Esophagus squamous epithelium (tissue), 5 donors: ENCODE results near the gene IQUB. TPM values are rescaled to one million over a fixed set of nuclear protein-coding genes. Genes with fewer than 3 reads are reported as not detected.

Experiments used
- DNase-seq: peaks from one replicate; lab custom pipeline; 2025; lab: John Stamatoyannopoulos, UW
- H3K27ac ChIP-seq, 4 donors: fragments of 200-600 bp; sonication (generic); one replicate each; pipeline ENCODE4 v1.5.1; 2016 to 2019; ENCODE audit warnings: mild to moderate bottlenecking in 1 of 4
- H3K27me3 ChIP-seq, 4 donors: fragments of 200-600 bp; sonication (generic); 1 replicate in 3 of 4; 2 replicates in 1 of 4; pipeline versions ENCODE4 v1.5.1 to v1.6.0; 2017 to 2021; ENCODE audit warnings: antibody characterized with exemption in 1 of 4
- H3K36me3 ChIP-seq, 3 donors: fragments of 200-600 bp; sonication (generic); one replicate each; pipeline ENCODE4 v1.5.1; 2016 to 2019
- H3K4me1 ChIP-seq, 3 donors: fragments of 200-600 bp; sonication (generic); one replicate each; pipeline ENCODE4 v1.5.1; 2017 to 2019
- H3K4me3 ChIP-seq, 4 donors: fragments of 200-600 bp; sonication (generic); 1 replicate in 3 of 4; 2 replicates in 1 of 4; pipeline ENCODE4 v1.5.1; 2016 to 2019; ENCODE audit warnings: mild to moderate bottlenecking in 2 of 4, moderate library complexity in 1 of 4
- H3K9me3 ChIP-seq, 3 donors: fragments of 200-600 bp; sonication (generic); one replicate each; pipeline ENCODE4 v1.5.1; 2016 to 2019
- CTCF ChIP-seq, 6 experiments: fragments of 450-650 bp in 4 of 6; fragments of 200-600 bp in 2 of 6; sonication (generic) in 2 of 6; IDR thresholded peaks; one replicate each; pipeline ENCODE4 v1.5.1; 2016 to 2019; ENCODE audit warnings: antibody characterized with exemption in 6 of 6, mild to moderate bottlenecking in 4 of 6, moderate library complexity in 4 of 6
- POLR2A ChIP-seq, 4 donors: fragments of 450-650 bp; IDR thresholded peaks; one replicate each; pipeline ENCODE4 v1.6.1; 2017; ENCODE audit warnings: antibody characterized with exemption in 4 of 4, mild to moderate bottlenecking in 4 of 4, moderate library complexity in 3 of 4
- WGBS, 2 donors: methylation state at CpG; one replicate each; pipeline ENCODE4 v1.1.5; 2018; 5-methylcytosine and 5-hydroxymethylcytosine counted together
- intact Hi-C: fragments of 100-400 bp; cut with DNase I; formaldehyde crosslinking; loops from one replicate; pipeline ENCODE4 v1.15.0; 2022
- total RNA-seq, 4 donors: library from RNA; depleted of rRNA; stranded (reverse); fragments of >200 nt; gene quantifications; one replicate each; pipeline ENCODE4 v1.1.0, GENCODE V29; 2016
- donor health status: DM: yes; HTN: yes; CAD: no.

The IQUB gene
- total RNA-seq, 4 donors from 2014 or later = 0.27 TPM; not detected in 3

- intact Hi-C loops = no loop called here
- Histone ChIP-seq H3K9me3 (no peaks in the 10 kb centered on the region), H3K27ac (no peak overlapping the region), H3K27me3 (no peaks in the 10 kb centered on the region), H3K4me1 (no peaks in the 10 kb centered on the region), H3K36me3 (no peaks in the 10 kb centered on the region), H3K4me3 (no peak overlapping the region)
- DNase-seq = no peak
- WGBS, 2 donors = 67 to 69% methylated on average over 5 of the region's 5 CpGs
- no peak for TF ChIP-seq CTCF (IDR thresholded peaks at IDR 0.05)
- no peak for TF ChIP-seq POLR2A (IDR thresholded peaks at IDR 0.05)
Observed at GRCh38 chr7:123468303-123468702, 66.1 kb downstream of the IQUB start.

GRCh38 chr7:123463890-123464289 is 70.5 kb downstream of the IQUB start:
- no peaks in the 10 kb centered on the region for H3K36me3 ChIP-seq
- H3K9me3 ChIP-seq = no peaks in the 10 kb centered on the region
- no peaks in the 10 kb centered on the region for H3K4me1 ChIP-seq
- no peak overlapping the region for H3K4me3 ChIP-seq
- no peak overlapping the region for H3K27ac ChIP-seq
- 80 to 92% methylated on average over 2 of the region's 2 CpGs for WGBS, 2 donors
- no peak for DNase-seq
- intact Hi-C loops = no loop called here
- TF ChIP-seq POLR2A (IDR thresholded peaks at IDR 0.05) = no peak
- TF ChIP-seq CTCF (IDR thresholded peaks at IDR 0.05) = no peak
- H3K27me3 ChIP-seq = no peaks in the 10 kb centered on the region

GRCh38 chr7:123460616-123461015 is 73.8 kb downstream of the IQUB start:
- 41 to 46% methylated on average over 3 of the region's 3 CpGs for WGBS, 2 donors
- Histone ChIP-seq H3K4me3 (no peak overlapping the region), H3K9me3 (no peaks in the 10 kb centered on the region), H3K27ac (no peak overlapping the region), H3K36me3 (no peaks in the 10 kb centered on the region), H3K4me1 (no peaks in the 10 kb centered on the region), H3K27me3 (no peaks in the 10 kb centered on the region)
- no peak for DNase-seq
- TF ChIP-seq CTCF (IDR thresholded peaks at IDR 0.05) = no peak
- TF ChIP-seq POLR2A (IDR thresholded peaks at IDR 0.05) = no peak
- intact Hi-C loops = no loop called here

GRCh38 chr7:123455965-123456470 is 78.4 kb downstream of the IQUB start:
- 43 to 48% methylated on average over 1 of the region's 1 CpG for WGBS, 2 donors
- TF ChIP-seq POLR2A (IDR thresholded peaks at IDR 0.05) (no peak), CTCF (IDR thresholded peaks at IDR 0.05) (no peak)
- H3K27me3 ChIP-seq = no peaks in the 10 kb centered on the region
- no peaks in the 10 kb centered on the region for H3K36me3 ChIP-seq
- H3K4me1 ChIP-seq = no peaks in the 10 kb centered on the region
- no peak overlapping the region for H3K4me3 ChIP-seq
- DNase-seq = no peak
- no peaks in the 10 kb centered on the region for H3K9me3 ChIP-seq
- intact Hi-C loops = no loop called here
- no peak overlapping the region for H3K27ac ChIP-seq

- H3K4me1 ChIP-seq = no peaks in the 10 kb centered on the region
- H3K27me3 ChIP-seq = no peaks in the 10 kb centered on the region
- intact Hi-C loops = no loop called here
- H3K9me3 ChIP-seq = no peaks in the 10 kb centered on the region
- TF ChIP-seq CTCF (IDR thresholded peaks at IDR 0.05) (no peak), POLR2A (IDR thresholded peaks at IDR 0.05) (no peak)
- no peak overlapping the region for H3K4me3 ChIP-seq
- no peaks in the 10 kb centered on the region for H3K36me3 ChIP-seq
- 25 to 26% methylated on average over 2 of the region's 2 CpGs for WGBS, 2 donors
- H3K27ac ChIP-seq = no peak overlapping the region
- no peak for DNase-seq
Observed at GRCh38 chr7:123440101-123440548, 94.3 kb downstream of the IQUB start.
